ENCODE results near the gene GNGT1.

Gene GNGT1

DNA sequence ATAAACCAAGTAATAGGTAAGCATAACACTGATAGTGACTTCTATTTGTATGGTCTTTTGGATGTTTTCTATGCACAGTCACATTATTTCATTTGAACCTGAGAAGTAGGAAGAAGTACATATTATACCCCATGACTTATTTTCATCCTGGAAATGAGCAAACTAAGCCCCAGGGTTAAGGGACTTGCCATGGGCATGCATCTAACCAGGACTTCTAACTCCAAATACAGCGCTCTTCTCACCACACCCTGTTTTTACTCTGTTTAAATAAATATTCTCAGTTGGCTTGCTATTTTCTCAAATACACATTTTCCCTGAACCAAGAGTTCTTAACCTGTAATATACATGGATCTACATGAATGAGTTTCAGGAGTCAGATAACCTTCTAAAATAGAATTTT lies 31.5 kb downstream of the GNGT1 start:
- H3K27me3 ChIP-seq (ENCODE audit: low read depth), result no peaks in the 10 kb centered on the region
- in situ Hi-C loops (cut with MboI; ENCODE audit: low sequenced_read_pairs), result no loop called here
- H3K4me1 ChIP-seq, result no peaks in the 10 kb centered on the region
- H3K4me3 ChIP-seq, result no peak overlapping the region
- no peak for DNase-seq (ENCODE audit: low spot score in 2 of 2)
- H3K9me3 ChIP-seq, result no peaks in the 10 kb centered on the region
- H3K36me3 ChIP-seq (replicated peaks), result no peaks in the 10 kb centered on the region

DNA sequence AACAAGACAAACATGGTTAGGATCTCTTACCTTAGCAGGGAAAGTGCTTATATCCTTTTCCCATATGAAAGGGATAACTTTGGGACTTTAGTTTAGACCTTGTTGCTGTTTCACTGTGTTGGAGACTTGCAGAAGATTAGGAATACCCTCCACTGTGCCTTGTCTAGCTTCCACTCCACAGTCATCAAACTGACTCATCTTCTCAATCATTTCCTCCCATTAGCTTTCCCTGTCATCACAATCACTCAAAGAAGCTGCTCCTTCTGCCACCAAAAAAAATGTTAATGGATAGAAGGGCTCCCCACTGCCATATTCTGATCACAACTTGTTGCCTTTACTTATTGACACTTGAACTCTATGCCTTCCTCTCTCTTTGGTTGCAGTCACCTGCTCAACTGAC lies 31.9 kb downstream of the GNGT1 start:
- in situ Hi-C loops (cut with MboI; ENCODE audit: low sequenced_read_pairs), result no loop called here
- no peaks in the 10 kb centered on the region for H3K27me3 ChIP-seq (ENCODE audit: low read depth)
- H3K9me3 ChIP-seq, result no peaks in the 10 kb centered on the region
- no peaks in the 10 kb centered on the region for H3K4me1 ChIP-seq
- no peaks in the 10 kb centered on the region for H3K36me3 ChIP-seq (replicated peaks)
- no peak for DNase-seq (ENCODE audit: low spot score in 2 of 2)
- H3K4me3 ChIP-seq, result no peak overlapping the region

DNA sequence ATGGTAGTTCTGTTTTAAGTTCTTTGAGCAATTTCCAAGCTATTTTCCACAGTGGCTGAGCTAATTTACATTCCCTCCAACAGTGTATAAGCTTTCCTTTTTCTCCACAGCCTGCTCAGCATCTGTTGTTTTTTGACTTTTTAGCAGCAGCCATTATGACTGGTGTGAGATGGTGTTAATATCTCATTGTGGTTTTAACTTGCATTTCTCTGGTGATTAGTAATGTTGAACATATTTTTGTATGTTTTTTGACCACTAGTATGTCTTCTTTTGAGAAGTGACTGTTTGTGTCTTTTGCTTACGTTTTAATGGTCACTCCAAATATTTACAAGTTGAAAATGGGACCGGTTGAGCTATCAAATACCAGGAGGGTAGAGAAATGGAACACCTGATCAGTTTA lies 35.6 kb downstream of the GNGT1 start:
- no peak overlapping the region for H3K4me3 ChIP-seq
- no peak for DNase-seq (ENCODE audit: low spot score in 2 of 2)
- in situ Hi-C loops (cut with MboI; ENCODE audit: low sequenced_read_pairs), result no loop called here
- no peaks in the 10 kb centered on the region for H3K27me3 ChIP-seq (ENCODE audit: low read depth)
- H3K4me1 ChIP-seq, result no peaks in the 10 kb centered on the region
- no peaks in the 10 kb centered on the region for H3K36me3 ChIP-seq (replicated peaks)
- no peaks in the 10 kb centered on the region for H3K9me3 ChIP-seq

DNA sequence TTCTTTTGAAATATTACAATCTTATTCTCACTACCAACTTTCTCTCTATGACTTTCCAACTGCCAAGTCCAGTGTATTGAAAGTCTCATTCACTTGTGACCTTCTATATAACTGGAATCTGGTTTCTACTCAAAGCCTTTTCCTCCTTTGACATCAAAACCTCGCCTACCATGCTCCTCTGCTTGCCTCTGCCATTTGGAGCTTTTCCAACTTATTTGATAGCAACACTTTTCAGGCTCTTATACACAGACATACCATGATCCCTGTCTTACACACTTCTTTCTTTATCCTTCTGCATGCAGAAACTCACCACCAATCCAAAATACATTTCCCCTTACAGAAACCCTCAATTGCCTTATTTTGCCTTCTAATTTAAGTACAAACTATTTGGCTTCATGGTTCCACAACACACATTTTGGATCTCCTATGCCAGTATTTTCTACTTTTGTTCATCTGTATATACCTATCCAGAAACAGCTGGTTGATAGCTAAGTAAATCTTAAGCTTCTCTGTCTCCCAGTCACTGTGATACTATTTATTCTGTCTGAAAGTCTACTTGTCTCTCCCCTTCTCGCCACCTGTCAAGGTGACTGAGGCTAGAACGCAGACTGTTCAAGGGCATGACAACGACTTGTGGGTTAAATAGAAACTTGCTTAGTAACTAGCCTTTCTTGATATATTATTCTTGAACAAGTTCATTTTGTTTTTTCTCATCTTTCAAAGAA lies 37.6 kb downstream of the GNGT1 start:
- DNase-seq (ENCODE audit: low spot score in 2 of 2), result no peak
- Histone ChIP-seq H3K36me3 (replicated peaks) (no peaks in the 10 kb centered on the region), H3K9me3 (no peaks in the 10 kb centered on the region), H3K27me3 (ENCODE audit: low read depth) (no peaks in the 10 kb centered on the region), H3K4me1 (no peaks in the 10 kb centered on the region), H3K4me3 (no peak overlapping the region)
- in situ Hi-C loops (cut with MboI; ENCODE audit: low sequenced_read_pairs), result no loop called here

DNA sequence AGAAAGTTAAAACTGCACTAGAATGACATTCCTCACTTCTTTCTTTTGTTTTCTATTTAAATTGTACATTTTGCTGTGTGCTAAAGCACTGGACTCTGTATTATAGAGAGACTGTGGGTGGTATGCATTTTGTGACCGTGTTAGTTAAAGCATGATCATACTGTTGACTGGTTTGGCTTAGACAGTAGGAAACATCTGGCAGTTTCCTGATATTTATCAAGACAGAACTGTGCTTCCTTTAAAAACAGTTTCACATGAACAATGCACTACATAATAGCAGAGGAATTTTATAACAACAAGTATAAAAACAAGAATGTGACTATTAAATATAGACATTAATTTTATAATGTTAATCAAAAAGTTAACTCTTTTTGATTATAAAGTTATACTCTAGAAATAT lies 38.3 kb downstream of the GNGT1 start:
- Histone ChIP-seq H3K4me1 (no peaks in the 10 kb centered on the region), H3K4me3 (no peak overlapping the region), H3K36me3 (replicated peaks) (no peaks in the 10 kb centered on the region), H3K27me3 (ENCODE audit: low read depth) (no peaks in the 10 kb centered on the region), H3K9me3 (no peaks in the 10 kb centered on the region)
- no peak for DNase-seq (ENCODE audit: low spot score in 2 of 2)
- in situ Hi-C loops (cut with MboI; ENCODE audit: low sequenced_read_pairs), result no loop called here

DNA sequence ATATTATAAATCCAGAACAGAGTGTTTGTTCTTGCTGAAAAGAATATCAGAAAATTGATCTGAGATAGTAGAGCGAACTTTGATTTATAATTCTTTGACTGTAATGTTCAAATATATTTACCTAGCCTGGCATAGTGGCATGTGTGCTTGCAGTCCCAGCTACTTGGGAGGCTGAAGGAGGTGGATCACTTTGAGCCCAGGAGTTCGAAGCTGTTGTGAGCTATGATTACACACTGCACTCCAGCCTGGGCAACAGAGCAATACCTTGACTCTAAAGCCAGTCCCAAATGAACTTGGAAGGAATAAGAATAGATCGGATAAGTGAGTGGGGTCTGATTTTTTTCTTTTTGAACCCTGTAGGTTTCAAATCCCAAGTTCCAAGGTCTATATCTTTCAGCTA lies 38.7 kb downstream of the GNGT1 start:
- no peak for DNase-seq (ENCODE audit: low spot score in 2 of 2)
- no peaks in the 10 kb centered on the region for H3K27me3 ChIP-seq (ENCODE audit: low read depth)
- in situ Hi-C loops (cut with MboI; ENCODE audit: low sequenced_read_pairs), result no loop called here

DNA sequence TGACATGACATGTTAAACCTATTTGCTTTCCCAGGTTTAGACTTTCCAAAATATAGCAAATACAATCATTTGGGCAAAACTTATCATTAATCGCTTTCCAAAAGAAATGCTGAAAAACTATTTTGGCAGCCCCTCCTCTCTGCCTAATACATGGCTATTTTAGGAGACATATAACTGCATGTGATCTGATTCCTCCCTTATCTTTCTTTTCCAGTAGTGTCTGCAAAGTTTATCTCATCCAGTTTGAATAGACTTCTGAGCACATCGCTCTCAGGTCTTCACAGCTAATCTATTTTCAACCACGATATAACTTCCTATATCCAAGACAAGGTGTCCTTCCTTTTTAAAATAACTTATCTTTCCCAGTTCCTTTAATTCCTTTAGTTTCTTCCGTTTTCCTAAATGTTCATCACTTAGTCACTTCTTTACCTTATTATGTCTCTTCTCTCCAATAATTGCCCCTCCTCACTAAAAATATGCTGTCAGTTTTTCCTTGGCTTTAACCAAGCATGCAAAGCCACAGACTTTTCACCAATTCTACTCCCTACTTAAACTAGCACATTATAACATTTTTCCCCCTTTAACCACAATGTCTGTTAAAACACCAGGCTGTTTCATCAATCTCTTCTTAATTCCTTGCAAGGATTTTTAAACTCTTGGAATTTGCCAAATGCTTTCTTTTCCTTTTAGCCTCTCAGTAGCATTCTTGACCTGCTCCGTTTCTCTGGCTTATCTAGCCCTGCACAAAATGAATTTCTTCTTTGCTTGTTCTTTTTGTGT lies 39.6 kb downstream of the GNGT1 start:
- in situ Hi-C loops (cut with MboI; ENCODE audit: low sequenced_read_pairs), result no loop called here
- no peak for DNase-seq (ENCODE audit: low spot score in 2 of 2)
- Histone ChIP-seq H3K27me3 (ENCODE audit: low read depth) (no peaks in the 10 kb centered on the region), H3K4me3 (no peak overlapping the region), H3K36me3 (replicated peaks) (no peaks in the 10 kb centered on the region), H3K4me1 (no peaks in the 10 kb centered on the region), H3K9me3 (no peaks in the 10 kb centered on the region)

More for the DNA sequence above, 38.7 kb downstream of the GNGT1 start:
- H3K4me3 ChIP-seq, result no peak overlapping the region
- no peaks in the 10 kb centered on the region for H3K4me1 ChIP-seq
- no peaks in the 10 kb centered on the region for H3K9me3 ChIP-seq
- H3K36me3 ChIP-seq (replicated peaks), result no peaks in the 10 kb centered on the region

DNA sequence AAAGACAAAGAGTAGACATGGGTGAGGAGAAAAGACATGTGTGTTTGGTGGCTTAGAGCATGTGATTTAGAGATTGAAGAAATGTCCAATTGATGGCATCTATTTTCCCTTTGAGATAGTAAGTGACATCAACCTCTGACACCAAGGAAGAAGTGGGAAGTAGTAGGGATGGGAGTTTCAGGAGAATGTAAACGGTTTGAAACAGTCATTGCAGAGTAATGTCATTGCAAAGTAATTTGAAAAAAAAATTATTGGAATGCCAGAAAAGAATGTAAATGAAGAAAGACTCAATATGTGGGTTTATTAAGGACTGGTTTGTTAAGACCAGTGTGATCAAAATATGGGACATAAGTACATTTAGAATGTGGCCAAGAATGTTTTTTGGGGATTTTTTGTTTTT lies 41.7 kb downstream of the GNGT1 start:
- in situ Hi-C loops (cut with MboI; ENCODE audit: low sequenced_read_pairs), result no loop called here
- no peak overlapping the region for H3K4me3 ChIP-seq
- H3K27me3 ChIP-seq (ENCODE audit: low read depth), result no peaks in the 10 kb centered on the region
- no peaks in the 10 kb centered on the region for H3K36me3 ChIP-seq (replicated peaks)
- no peaks in the 10 kb centered on the region for H3K9me3 ChIP-seq
- no peak for DNase-seq (ENCODE audit: low spot score in 2 of 2)
- no peaks in the 10 kb centered on the region for H3K4me1 ChIP-seq

DNA sequence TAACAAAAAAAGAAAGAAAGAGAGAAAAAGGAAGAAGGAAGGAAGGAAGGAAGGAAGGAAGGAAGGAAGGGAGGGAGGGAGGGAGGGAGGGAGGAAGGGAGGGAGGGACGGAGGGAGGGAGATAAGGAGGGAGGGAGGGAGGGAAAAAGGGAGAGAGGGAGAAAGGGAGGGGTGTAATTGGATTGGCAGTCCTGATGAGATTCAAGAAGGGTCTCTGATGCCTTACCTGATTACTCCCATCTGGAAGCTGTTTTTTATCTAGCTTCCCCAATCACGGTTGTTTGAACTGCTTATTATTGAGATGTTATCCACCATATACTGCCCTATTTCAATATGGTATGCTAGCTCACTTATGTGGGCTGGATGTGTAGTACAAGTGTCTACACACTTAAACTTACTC lies 42.5 kb downstream of the GNGT1 start:
- H3K27me3 ChIP-seq (ENCODE audit: low read depth), result no peaks in the 10 kb centered on the region
- no peak for DNase-seq (ENCODE audit: low spot score in 2 of 2)
- no peaks in the 10 kb centered on the region for H3K9me3 ChIP-seq
- H3K36me3 ChIP-seq (replicated peaks), result no peaks in the 10 kb centered on the region
- no peaks in the 10 kb centered on the region for H3K4me1 ChIP-seq
- H3K4me3 ChIP-seq, result no peak overlapping the region
- in situ Hi-C loops (cut with MboI; ENCODE audit: low sequenced_read_pairs), result no loop called here

DNA sequence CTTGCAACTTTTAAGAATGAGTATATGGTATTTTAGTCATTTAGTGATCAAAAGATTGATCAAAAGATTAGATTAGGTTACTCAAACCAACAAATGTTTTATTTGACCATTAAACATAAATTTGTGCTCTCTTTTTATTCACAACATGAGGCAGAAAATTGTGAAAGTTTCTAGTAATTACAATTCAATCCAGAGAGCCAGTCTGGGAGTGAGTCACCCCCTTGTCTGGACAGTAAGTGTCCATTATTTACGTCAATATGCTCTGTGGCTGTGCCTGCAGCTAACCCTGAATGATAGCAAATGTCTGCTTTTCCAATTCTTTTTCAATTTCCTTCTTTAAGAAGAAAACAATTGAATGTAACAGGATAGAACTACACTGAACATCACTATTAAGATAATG lies 43.1 kb downstream of the GNGT1 start:
- Histone ChIP-seq H3K9me3 (no peaks in the 10 kb centered on the region), H3K4me1 (no peaks in the 10 kb centered on the region), H3K4me3 (no peak overlapping the region), H3K27me3 (ENCODE audit: low read depth) (no peaks in the 10 kb centered on the region), H3K36me3 (replicated peaks) (no peaks in the 10 kb centered on the region)
- no peak for DNase-seq (ENCODE audit: low spot score in 2 of 2)
- in situ Hi-C loops (cut with MboI; ENCODE audit: low sequenced_read_pairs), result no loop called here

DNA sequence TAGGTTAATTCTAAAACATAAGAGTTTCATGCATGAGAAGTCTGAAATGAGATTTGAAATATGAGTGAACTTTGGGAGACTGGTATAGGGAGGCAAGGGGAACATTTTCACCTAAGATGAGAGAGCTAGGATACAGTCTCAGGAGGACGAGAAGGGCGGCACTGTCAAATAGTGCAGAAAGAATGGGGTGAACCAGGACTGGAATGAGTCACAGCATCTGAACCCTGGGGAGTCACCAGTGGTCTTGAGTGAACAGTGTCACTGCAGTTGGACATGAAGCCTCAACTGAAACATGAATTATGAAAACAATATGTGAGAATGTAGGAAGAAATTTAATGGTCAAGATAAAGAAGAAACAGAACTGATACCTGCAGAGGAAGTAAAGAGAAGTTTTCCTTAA lies 48.9 kb downstream of the GNGT1 start:
- no peaks in the 10 kb centered on the region for H3K36me3 ChIP-seq (replicated peaks)
- no peak for DNase-seq (ENCODE audit: low spot score in 2 of 2)
- H3K27me3 ChIP-seq (ENCODE audit: low read depth), result no peaks in the 10 kb centered on the region; the same call in 1 of the 2 replicates
- in situ Hi-C loops (cut with MboI; ENCODE audit: low sequenced_read_pairs), result no loop called here
- no peaks in the 10 kb centered on the region for H3K4me1 ChIP-seq
- H3K4me3 ChIP-seq, result no peak overlapping the region
- H3K9me3 ChIP-seq, result no peaks in the 10 kb centered on the region

DNA sequence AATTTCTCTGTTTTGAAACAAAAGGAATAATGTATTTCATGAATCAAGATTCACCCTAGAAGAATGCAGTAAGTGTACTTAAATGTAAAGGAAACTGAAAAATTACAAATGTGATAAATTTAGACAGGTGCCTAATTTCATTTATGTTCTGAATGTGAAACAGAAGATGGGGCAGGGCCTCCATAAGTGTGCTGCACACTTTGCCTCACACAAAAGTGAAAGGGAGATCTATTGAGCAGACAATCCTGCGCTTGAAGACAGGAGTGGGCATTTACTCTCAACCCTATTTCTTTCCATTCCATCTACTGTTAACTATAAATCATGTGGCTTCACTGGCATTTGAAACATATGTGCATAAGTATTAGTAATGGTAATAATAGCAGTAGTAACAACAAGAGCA lies 51.4 kb downstream of the GNGT1 start:
- in situ Hi-C loops (cut with MboI; ENCODE audit: low sequenced_read_pairs), result no loop called here
- DNase-seq (ENCODE audit: low spot score in 2 of 2), result no peak

DNA sequence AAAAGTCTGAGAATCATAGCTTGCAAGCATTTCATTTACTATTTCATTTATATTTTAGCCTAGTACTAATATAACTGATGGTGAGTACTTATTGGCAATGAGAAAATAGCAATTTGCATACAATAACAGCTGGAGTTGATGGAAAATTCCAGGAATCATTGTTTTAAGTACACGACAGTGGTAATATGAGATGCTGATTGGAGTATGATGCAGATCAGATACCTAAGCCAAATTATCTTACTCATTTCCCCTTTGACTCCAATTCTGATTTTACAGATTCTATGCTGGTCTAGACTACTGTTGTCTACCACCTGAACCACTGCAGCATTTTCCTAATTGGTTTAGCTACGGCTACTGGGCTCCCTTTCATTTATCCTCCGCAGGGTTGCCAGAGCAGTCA lies 51.8 kb downstream of the GNGT1 start:
- Histone ChIP-seq H3K4me3 (no peak overlapping the region), H3K9me3 (no peaks in the 10 kb centered on the region), H3K27me3 (ENCODE audit: low read depth) (no peaks in the 10 kb centered on the region; the same call in 1 of the 2 replicates), H3K4me1 (no peaks in the 10 kb centered on the region), H3K36me3 (replicated peaks) (no peaks in the 10 kb centered on the region)
- no peak for DNase-seq (ENCODE audit: low spot score in 2 of 2)
- in situ Hi-C loops (cut with MboI; ENCODE audit: low sequenced_read_pairs), result no loop called here

More for the DNA sequence above, 51.4 kb downstream of the GNGT1 start:
- no peaks in the 10 kb centered on the region for H3K36me3 ChIP-seq (replicated peaks)
- H3K4me3 ChIP-seq, result no peak overlapping the region
- H3K27me3 ChIP-seq (ENCODE audit: low read depth), result no peaks in the 10 kb centered on the region; the same call in 1 of the 2 replicates
- H3K4me1 ChIP-seq, result no peaks in the 10 kb centered on the region
- no peaks in the 10 kb centered on the region for H3K9me3 ChIP-seq

DNA sequence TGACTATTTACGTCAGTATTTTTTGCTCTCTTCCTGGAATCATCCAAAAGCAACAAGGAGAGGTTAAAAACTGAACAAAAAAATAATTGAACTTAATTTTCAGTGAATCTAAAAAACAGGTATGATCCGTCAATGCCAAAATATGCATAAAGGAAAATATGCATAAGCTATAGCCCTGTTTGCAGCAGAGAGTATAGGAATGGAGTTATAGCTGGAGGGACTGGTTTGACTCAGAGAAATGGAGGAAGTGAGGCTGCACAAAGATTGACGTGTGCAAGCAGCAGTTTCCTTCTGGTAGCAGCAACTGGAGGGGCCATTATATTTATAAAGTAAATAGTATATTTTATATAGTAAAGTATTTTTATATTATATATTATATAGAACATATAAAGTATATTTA lies 52.3 kb downstream of the GNGT1 start:
- no peaks in the 10 kb centered on the region for H3K4me1 ChIP-seq
- in situ Hi-C loops (cut with MboI; ENCODE audit: low sequenced_read_pairs), result no loop called here
- H3K36me3 ChIP-seq (replicated peaks), result no peaks in the 10 kb centered on the region
- no peak overlapping the region for H3K4me3 ChIP-seq
- no peak for DNase-seq (ENCODE audit: low spot score in 2 of 2)
- H3K9me3 ChIP-seq, result no peaks in the 10 kb centered on the region
- no peaks in the 10 kb centered on the region; the same call in 1 of the 2 replicates for H3K27me3 ChIP-seq (ENCODE audit: low read depth)

All from HAP-1 (cell line).